ENCODE measurements around the gene HELZ2.
"Not testable (repeated sequence)": the region's sequence is repeated elsewhere in the genome, so short reads cannot be mapped to it uniquely, and the experiment has no call there.

The HELZ2 gene

DNA sequence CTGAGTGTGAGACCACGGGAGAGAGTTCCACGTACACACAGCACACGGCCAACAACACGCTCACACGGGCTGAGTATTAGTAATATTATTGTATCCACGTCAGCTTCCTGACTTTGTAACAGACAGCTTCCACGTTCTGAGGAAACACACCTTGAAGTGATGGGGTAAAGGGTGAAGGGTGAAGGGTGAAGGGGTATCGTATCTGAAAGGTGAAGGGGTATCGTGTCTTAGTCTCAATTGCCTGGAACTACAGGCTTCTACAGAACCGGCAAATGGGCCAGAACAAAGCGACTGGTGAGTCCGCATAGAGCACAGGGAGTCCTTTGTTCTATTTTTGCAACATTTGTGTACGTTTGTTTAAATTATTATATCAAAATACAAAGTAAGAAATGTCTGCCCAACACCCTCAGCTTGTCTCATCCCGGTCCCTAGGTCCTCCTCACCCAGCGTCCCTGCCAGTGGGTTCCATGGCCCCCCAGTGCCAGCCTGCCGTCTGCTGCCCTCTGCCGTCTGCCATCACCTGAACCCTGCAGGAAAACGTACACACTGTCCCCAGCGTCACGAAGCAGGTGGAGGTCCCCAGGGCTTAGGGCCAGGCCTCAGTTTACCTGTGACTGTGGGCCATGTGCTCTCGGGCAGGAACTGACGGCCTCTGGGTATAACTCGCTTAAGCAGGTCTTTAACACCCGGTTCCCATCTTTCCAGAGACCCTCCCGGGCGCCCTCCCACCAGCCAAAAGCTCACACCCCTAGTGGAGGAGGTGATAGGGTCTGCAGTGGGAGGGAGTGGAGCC, 4.4 kb upstream of the HELZ2 start:
- DNase-seq, result no peak

DNA sequence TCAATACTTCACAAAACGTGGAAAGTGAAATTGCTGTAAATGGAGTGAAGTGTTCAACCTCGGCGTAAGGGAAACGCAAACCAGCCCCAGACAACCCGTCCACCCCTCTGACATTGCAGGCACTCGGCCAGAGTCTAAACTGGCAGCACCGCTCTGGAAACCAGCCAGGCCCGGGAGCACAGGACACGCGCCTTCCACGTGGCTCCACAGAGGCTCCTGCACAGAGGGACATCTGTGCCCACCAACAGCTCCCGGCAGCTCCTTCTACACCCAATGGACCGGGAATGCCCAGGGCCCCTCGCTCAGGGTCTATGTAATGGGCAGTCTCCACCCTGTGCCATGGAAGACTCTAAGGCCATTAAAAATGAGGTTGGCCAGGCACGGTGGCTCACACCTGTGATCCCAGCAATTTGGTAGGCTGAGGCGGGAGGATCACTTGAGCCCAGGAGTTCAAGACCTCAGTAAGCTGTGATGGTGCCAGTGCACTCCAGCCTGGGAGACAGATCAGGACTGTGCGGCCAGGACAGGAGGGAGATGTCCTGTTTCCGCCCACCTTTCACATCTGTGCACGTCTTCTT, 3.4 kb upstream of the HELZ2 start:
- no peak for DNase-seq

DNA sequence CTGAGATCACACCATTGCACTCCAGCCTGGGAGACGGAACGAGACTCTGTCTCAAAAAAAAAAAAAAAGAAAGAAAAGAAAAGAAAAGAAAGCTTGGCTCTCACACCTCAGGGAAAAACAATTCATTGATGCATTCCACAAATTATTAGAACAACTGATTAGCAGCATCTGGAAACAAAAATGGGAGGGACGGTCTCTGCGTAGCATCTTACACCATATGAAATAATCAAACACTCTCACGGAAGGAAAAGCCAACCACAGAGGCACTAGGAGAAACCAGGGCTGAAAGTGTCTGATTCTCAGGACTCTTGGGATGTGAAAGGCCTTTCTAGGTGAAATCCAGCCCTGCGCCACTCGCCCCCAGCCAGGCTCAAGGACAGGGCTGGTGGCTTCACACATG, 2.3 kb upstream of the HELZ2 start:
- no peak for DNase-seq

DNA sequence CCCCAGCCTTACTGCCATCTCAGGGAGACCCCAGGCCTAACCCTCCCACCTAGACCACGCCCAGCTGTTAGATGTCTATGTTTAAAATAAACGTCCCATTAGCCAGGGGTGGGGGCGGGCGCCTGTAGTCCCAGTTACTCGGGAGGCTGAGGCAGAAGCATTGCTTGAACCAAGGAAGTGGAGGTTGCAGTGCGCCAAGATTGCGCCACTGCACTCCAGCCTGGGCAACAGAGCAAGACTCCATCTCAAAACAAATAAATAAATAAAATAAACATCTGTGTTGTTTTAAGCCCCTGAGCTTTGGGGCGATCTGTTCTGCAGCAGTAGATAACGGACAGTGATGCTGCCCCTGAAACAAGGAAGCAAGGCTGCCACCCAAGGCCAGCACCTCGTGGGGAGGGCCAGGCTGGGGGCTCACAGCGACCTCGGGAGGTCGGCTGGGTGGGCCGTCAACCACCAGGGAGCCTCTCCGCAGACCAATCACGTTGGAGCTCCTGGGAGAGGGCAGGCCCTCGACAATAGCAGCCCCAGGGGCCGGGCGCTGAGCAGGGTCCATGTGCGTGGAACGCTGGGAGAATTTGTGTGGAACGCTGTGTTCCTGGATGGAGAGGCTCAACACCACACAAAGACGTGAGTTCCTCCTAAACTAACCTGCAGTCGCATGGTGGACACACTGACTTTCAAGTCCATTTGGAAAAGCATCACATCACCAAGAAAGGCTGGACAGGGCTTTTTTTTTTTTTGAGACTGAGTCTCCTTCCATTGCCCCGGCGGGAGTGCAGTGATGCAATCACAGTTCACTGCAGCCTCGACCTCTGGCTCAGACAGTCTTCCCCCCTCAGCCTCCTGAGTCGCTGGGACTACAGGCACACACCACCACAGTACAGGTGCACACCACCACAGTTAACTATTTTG, 1.0 kb upstream of the HELZ2 start:
- no peak for DNase-seq

DNA sequence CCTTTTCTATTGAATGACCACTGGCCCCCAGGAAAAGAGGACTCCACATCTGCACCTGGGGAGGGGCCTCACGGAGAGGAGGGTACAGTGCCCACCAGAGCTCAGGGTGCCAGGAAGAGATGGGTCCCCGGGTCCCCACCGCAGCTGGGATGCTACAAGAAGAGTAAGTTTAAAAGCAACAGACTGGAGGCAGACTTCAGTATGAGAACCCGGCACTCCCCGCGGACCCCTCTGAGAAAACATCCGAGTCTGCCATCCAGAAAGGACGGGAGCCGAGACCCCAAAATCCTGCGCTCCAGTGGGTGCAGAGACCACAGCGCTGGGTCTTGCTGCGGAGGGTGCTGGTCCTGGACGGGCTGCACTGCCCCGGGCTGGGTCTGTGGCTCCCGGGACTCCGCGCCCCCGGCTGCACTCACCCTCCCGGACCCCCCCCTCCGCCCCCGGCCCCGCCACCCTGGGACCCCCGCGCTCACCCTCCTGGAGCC, 350 bp downstream of the HELZ2 start:
- no peak for DNase-seq

DNA sequence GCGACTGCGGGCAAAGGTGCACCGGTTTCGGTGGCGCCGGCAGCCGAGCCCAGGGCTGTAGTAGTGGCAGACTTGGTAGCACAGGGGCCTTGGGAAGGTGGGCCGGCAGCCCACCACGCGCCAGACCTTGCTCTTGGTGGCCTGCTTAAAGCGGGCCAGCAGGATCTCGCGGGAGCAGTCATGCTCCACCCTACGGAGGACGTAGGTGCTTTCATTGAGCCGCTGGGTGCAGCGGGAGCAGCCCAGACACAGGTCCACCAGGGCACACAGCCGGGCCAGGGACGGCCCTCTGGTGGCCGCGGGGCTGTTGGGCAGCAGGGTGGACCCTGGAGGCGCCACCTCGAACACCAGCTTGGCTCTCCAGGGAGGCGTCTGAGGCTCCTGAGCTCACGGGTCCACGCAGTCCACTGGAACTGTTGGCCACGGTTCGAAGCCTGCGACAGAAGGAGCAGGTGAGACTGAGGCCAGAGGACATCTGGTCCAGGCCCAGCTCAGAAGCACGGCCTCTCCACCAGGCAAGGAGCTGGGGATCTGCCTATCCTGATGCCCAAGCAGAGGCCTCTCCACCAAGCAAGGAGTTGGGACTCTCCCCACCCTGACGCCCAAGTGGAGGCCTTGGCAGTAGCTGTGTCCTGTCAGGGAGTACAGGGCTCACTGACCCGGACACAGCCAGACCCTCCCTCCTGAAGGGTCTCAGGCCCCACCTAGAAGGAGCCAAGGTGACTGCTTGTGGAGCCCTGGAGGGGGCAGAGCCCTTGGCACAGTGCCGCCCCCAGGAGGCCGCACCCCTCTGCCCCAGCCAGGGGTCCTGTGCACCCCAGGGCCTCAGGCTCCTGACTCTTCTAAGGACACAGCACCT, 1.0 kb downstream of the HELZ2 start:
- DNase-seq, result no peak

DNA sequence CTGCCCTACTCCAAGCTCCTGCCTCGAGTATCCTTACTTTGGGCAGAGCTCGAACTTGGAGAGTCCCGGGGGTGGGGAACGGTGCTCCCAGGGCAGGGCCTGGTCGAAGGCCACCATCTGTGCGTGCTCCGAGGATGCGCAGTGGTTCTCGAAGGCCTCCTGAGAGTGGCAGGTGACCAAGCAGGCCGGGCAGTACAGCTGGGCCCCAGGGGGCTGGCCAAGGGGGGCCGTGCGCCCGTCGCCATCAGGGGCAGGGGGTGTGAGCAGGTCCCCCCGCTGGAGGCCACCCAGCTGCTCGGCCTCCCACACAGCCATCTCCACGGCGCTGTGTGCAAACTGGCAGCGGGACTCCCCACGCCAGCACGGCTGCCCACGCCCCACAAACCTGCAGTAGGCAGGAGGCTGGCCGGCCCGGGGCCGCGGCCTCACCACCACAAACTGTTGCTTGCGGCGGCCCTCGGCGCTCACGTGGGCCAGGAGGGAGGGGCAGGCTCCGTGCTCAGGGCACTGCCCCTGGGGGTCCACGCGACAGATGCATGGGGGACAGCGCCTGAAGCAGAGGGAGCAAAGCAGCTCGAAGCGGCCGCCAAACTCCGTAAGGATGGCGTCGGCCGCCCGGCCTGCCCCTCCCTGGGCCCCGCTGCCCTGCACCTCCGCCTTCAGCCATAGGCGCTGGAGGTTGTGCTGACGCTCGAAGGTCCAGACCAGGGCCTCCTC, 1.8 kb downstream of the HELZ2 start:
- DNase-seq, result no peak

DNA sequence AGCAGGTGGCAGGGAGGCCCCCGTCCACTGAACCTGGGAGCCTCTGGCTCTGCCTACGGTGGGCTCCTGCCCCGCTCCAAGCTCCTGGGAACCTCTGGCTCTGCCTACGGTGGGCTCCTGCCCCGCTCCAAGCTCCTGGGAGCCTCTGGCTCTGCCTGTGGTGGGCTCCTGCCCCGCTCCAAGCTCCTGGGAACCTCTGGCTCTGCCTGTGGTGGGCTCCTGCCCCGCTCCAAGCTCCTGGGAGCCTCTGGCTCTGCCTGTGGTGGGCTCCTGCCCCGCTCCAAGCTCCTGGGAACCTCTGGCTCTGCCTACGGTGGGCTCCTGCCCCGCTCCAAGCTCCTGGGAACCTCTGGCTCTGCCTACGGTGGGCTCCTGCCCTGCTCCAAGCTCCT, 3.0 kb downstream of the HELZ2 start:
- not testable (repeated sequence) for DNase-seq

DNA sequence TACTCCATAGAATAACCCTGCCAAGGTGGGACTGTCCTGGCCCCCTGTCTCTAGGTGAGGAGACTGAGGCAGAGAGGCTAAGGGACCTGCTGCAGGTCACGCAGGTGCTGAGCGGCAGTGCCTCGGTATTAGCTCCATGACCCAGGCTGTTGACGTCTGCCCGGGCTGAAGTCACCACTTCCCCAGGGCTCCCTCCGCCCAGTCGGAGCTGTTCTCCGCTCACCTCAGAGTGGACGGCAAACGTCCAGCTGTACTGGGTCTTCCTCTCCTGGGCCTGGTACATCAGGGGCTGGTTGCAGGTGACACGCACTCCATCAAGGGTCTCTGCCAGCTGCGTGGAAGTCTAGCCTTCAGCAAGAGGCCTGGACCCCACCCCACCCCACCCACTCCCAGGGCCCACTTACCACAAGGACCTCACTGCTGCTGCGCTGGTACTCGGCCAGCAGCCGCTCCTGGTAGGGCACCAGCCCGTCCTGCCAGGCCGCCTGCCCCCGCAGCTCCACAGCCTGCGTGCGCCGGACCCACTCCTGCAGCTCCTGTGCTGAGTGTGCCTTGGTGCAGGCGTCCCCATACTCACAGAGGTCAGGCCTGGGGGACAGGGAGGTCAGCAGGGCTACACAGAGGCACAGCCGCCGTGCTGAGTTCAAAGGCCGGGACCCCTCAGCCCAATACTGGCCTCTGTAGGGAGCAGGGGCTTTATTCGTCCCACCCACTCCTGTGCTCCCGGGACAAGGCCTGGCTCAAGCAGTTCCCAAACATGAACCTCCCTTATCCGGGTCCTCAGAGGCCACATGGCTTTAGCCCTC, 3.6 kb downstream of the HELZ2 start:
- no peak for DNase-seq

DNA sequence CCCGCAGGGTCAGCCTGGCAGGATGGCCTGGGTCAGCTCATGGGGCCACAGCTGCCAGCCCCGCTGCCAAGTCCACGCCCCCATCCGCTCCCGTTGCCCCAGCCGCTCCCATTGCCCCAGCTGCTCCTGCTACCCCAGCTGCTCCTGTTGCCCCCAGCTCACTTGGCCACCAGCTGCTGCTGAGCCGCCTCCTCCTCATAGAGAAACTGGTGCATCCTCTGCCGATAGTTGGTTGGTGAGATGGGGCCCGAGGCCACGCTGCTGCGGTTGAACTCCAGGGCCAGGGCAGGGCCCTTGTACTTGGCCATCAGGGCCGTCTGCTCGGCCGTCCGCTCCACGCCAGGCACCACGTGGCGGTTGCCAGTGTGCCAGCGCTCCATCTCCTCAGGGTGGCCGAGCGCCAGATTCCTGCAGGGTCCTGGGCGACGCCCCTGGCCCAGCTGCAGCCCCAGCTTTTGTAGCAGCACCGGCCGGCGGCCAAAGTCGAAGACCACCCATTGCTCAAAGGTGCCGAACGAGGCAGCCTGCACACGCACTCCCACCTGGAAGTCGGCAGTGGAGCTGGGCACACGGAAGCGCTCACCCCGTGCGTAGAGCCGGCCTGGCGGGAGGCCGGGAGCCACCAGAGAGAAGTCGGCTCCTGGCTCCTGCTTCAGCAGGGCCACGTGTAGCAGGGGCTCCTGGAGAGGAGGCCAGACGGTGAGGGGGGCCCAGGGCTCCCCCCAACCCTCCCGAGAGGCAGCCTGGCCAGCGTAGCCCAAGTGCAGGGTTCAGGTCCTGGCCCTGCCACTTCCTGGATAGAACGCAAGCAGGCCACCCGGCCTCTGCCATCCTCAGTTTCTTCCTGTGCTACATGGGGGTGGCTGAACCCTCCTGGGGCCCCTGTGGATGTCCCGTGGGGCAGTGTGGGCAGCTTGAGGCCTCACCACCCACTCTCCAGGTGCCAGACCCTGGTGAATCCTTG, 4.8 kb downstream of the HELZ2 start:
- no peak for DNase-seq

DNA sequence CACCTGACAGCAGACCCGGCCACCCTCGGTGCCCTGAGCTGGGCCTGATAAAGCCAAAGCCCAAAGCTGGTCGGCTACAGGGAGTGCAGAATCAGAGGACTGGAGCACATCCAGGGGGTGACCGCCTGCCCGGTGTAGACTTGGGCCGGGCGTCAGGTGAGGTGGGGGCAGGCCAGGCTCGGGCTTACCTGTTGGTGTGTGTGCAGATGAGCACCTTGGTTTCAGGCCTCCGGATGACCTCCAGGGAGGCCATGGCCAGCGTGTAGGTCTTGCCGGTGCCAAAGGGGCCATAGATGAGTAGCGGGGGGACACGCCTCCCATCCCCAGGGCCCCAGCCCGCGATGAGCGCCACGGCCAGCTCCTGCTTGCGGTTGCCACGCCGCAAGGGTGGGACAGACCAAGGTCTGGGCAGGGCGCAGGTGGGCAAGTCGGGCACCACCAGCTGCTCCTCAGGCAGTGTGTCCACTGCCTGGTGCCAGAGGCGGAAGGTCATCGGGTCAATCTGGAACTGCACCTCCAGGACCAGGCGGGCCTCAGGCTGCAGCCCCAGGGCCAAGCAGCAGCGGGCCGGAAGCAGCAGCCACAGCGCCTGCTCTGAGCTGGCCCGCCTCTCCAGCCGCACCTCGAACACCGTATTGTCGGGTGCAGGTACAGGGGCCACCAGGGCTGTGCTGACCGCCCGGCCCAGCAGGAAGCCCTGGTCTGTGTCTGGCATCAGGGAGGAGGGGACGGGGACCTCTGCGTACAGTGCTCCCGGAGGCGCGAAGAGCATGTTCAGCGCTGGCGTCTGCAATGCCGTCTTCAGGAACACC, 5.7 kb downstream of the HELZ2 start:
- DNase-seq, result no peak

DNA sequence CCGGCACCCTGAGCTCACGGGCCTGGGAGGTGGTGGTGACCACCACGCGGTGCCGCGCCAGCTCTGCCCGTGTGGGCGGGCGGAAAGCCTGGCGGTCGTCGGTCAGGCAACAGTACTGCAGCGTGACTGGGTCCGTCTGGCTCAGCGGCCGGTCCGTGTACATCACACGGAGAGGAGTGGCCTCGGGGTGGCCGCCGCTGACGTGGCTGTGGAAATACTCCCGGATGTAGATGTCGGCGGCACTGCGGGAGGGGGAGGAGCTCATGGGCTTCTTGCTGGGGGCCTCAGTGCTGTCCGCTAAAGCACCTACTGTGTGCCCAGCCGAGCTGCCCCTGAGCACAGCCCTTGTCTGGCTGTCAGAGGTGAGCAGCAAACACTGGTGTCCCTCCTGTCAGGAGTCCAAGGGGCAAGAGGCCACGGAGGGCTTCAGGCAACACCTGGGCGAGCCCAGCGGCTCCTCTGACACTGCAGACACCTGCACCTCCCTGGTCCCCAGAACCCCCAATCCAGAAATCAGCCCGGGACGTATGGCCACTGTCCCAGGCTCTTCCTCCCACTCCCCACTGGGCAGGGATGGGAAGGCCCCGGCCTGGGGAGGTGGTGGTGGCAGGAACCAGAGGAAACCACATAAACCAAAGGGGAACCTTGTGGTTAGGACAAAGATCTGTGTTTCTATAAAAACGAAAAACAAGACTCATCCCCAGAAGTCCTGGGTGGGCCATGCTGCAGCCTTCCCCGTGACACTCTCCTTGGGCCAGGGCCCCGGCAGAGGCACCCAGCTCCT, 6.5 kb downstream of the HELZ2 start:
- DNase-seq, result no peak

DNA sequence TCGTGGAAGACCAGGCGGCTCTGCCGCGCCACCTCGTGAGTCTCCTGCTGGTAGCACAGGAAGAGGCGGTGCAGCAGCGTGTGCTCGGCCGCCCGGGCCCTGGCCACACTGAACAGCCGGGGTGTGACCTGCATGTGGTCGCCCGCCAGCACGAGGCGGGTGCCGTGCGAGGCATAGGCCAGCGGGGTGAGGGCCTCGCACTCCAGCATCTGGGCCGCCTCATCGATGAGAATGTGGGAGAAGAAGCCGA, 7.0 kb downstream of the HELZ2 start:
- DNase-seq, result no peak

DNA sequence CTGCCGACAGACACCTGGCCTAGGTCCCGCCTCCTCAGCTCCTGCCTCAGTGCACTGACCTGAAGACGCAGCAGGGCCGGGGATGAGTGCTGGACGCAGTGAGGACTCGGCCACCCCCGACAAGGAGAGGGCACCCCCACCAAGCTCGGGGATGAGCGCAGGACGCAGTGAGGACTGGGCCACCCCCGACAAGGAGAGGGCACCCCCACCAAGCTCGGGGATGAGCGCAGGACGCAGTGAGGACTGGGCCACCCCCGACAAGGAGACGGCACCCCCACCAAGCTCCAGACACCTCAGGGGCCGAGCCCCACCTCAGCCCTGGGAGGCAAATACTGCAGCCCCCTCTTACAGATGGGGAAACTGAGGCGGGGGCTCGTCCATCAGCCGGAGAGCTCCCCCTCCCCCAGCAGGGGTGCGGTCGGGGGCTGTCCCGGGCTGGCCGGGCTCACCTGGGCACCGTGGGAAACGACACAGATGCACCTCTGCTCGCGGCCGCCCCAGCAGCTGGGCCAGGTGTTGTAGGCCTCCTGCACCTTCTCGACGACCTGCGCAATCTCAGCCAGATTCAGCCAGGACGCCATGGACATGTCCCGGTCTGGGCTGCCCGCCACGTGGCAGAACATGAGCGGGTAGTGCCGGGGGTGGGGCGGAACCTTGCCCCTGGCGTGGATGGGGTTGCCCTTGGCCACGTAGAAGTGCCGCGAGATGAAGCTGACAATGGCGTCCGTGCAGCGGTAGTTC, 7.5 kb downstream of the HELZ2 start:
- no peak for DNase-seq

DNA sequence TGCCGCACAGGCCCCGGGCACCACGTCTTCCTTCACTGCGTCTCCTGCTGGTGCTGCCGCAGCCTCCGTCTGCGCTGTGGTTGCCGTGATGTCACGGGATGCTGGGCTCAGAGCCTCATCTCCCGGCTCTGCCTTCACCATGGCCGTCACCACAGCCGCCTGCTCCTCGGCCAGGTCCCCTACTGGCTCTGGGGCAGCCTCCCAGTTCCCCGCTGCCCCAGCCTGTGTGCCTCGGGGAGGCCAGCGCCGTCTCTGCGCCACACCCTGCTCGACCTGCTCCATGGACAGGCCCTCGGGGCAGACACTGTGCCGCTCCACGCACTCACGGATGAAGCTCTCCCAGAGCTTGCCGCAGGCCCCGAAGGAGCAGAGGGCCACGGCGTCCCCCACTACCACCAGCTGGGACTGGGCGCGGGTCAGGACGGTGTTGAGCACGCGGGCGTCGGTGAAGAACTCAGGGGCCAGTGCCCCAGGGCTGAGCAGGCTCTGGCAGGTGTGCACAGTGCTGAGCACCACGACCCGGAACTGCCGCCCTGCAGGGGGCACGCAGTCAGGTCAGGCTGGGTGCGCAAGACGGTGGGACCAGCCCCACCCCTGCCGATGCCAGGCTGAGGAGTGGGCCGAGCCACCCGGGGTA, 8.2 kb downstream of the HELZ2 start:
- DNase-seq, result no peak

DNA sequence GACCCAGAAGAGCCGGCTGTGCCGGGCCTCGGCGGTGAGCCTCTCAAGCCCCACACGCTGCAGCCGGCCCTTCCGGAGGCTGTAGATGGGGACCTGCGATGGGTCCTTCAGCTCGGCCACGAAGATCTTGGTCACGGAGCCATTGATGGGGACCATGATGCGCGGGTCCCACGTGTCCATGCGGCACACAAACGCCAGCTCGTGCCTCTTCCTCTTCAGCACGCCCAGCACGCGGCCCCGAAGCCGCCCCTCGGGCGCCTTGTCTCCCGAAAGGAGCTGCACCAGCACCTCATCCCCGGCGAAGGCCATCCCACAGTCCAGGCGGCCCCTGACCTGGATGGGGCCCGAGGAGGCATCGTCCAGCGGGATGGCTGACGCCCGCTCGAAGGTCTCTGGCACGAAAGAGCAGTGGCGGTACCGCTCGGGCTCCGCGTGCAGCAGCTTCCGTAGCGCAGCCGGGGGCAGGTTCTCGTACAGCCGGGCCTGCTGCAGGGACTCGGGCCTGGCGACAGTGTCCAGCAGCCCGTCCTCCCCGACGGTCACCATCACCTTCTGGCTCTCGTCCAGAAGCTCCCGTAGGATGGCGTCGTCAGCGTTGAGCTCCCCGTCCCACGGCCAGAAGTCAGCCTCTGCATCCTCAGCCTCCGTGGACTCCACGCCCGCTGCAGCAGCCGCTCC, 8.9 kb downstream of the HELZ2 start:
- no peak for DNase-seq
